ENCODE data around the gene BLID.

The BLID gene

GRCh38 chr11:122115524-122116379 is at the start of gene BLID:
TSS of gene BLID (minus strand) at chr11:122116215. CDS start at chr11:122115922, 293 bp downstream.
- peak; percentile 67 for DNase-seq (ENCODE audit: low read depth)

DNA sequence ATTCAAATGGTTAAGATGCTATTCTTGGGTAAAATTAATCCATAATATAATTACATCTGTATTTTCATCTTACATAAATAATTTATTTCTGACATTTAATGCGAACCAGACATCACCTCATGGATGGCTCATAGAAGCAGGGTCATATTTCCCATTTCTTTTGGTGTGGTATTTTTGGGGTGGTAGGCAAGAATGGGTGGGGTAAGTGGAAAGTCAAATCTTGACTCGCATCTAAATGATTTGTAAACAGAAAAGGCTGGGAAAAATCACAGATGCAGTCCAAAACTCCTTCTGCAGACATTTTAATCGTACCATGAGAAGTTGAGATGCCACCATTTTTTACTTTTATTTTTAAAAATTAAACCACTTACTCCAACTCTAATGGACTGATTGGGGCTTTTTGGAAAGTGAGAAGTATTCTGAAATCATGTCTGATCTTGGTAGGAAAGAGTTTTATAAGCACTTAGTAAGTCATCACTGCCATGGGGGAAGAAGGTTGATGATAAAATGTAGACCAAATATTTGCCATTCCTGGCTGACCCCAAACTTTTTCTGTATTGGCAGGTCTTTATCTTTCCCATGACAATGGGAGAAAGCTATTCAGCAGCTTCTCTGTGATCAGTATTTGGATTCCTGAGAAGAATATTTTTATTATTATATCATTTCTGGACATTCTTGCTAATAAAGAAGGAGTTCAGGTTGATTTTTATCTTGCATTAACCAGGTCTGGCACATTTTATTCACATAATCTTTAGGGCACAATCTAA is 47.2 kb upstream of the BLID start:
- peak; percentile 94 for DNase-seq (ENCODE audit: low read depth)

GRCh38 chr11:122162095-122162494 is 46.1 kb upstream of the BLID start:
- DNase-seq (ENCODE audit: low read depth) = peak; percentile 62

- DNase-seq (ENCODE audit: low read depth) = no peak
Measured at GRCh38 chr11:122160841-122161590, 45.0 kb upstream of the BLID start.

DNA sequence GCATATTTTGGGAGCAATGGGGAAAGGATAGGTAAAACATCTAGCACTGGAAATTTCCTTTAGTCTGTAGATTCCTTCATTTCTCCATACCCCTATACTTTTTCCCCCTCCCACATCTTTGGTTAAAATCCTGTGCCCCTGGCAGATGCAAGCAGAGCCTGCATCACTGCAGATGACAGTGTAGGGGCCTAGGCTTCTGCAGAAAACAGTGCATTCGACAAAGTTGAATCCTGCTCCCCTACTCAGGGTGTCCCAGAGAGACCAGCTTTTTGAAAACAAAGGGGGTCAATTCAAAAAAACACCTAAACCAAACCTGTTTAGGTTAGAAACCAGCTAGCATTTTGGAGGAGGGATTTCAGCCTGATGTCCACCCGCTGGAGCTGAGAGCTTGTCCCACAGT is 43.8 kb upstream of the BLID start:
- DNase-seq (ENCODE audit: low read depth) = no peak

DNA sequence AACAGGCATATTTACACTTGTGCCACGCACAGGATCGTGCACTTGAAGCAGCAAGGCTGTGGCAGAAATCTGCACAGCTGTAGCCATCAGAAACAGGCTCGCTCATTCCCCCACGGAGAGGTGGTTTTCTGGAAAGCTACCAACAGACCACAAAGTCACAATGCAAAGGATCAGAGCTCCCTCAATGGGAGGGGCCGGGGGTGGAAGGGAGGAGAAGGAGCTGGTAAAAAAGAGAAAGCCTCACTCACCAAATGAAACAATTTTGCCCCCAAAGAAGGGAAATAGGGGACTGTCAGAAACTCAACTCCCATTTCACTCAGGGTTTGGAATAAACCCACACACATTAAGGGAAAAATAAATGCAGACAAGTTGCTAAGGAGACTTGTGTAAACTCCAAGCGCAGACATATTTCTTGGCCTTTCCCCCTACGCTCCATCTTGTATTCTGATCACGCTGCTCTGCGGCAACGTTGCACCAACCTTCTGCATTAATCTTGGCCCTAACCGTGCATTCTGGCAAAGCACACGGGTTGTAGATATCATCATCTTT is 43.2 kb upstream of the BLID start:
- DNase-seq (ENCODE audit: low read depth) = peak; percentile 71

DNA sequence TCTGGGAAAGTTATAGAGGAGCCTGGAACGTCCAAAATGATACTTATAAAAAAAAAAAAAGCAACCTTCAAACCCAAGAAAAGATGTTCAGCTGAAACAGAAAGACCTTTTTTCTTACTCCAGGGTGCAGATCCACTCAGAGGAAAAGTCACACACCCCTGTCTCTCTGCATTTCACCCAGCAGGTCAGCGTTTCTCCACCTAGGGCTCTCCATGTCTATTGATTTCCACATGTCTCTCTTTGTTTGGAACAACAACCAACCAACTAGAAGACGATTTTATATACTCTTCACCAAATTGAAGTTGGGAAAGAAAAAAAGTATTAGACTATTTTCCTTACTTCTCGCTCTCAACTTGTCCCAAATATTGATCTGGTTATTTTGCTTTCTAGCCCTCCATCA is 42.2 kb upstream of the BLID start:
- DNase-seq (ENCODE audit: low read depth) = no peak

GRCh38 chr11:122157653-122158161 is 41.7 kb upstream of the BLID start:
- DNase-seq (ENCODE audit: low read depth) = no peak

- DNase-seq (ENCODE audit: low read depth) = no peak
Measured at GRCh38 chr11:122156940-122157382, 40.9 kb upstream of the BLID start.

DNA sequence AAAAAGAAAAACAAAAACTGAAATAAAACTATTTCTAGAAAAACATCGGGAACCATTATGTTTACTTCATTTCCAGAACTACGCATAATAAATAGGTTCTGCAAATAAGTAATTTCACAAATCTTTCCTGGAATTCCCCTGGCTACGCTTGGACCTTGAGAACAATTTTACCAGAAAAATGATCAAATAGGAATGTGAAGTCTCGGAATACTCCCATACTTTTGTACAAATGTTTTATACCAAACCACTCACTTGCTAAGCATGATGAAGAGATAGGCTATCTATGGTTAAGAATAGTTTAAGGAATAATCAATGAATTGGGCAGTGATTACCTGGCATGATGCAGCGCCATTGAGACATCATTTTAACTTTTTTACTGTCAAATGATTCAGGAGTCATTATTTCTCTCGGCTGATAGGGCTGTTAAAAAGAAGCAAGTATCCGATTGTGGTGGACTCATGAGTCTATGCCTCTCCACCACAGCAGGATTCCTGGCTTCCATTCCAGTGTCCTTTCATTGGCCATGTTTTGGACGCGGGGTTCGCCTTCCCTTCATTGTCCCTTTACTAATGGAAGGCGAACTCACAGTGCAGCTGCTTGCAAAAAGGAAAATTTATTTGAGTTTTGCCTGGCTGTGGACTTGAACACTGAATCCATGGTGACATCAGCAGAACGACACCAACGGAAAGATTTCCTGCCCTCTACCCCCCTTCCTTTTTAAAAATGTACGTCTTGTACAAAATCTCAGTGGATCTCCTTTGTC is 39.9 kb upstream of the BLID start:
- DNase-seq (ENCODE audit: low read depth) = no peak

DNA sequence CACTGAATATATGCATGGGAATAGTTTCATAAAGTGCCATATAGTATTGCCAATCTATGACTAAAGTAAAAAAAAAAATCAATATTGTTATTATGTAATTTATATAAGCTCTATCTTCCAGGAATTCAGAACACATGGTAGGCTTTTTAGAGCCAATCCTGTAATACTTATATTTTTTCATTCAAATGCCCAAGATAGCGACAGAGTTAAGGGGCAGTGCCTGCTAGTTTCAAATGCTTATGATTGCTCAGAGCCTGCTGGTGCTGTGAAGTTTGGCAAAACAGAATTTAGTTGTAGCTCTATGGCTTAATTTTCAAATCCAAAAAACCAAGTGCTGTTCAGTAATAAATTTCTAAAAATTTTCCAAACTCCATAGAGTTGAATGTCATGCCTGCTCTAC is 39.0 kb upstream of the BLID start:
- no peak for DNase-seq (ENCODE audit: low read depth)

- DNase-seq (ENCODE audit: low read depth) = no peak
Measured at GRCh38 chr11:122154227-122154626, 38.2 kb upstream of the BLID start.

- no peak for DNase-seq (ENCODE audit: low read depth)
Measured at GRCh38 chr11:122153746-122154145, 37.7 kb upstream of the BLID start.

- DNase-seq (ENCODE audit: low read depth) = no peak
Measured at GRCh38 chr11:122150216-122151124, 34.5 kb upstream of the BLID start.

GRCh38 chr11:122149202-122149601 is 33.2 kb upstream of the BLID start:
- no peak for DNase-seq (ENCODE audit: low read depth)

DNA sequence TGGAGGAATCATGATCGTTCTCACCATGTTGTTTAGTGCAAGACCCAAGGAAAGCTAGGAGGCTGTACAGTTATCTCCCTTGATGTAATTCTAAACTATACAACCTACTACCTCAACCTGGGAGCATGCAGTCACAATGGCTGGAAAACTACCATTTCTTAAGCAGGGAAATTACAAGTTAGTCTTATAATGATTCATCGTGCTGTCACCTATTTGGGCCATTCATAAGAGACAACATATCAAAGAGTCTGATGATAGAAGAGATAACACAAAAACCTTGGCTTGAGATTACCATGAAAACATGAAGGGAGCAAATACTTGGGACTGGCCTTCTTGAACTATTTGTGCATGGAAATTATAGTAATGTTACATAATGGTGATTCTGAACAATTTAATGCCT is 30.5 kb upstream of the BLID start:
- peak; percentile 48 for DNase-seq (ENCODE audit: low read depth)

GRCh38 chr11:122145715-122146274 is 29.8 kb upstream of the BLID start:
- no peak for DNase-seq (ENCODE audit: low read depth)

DNA sequence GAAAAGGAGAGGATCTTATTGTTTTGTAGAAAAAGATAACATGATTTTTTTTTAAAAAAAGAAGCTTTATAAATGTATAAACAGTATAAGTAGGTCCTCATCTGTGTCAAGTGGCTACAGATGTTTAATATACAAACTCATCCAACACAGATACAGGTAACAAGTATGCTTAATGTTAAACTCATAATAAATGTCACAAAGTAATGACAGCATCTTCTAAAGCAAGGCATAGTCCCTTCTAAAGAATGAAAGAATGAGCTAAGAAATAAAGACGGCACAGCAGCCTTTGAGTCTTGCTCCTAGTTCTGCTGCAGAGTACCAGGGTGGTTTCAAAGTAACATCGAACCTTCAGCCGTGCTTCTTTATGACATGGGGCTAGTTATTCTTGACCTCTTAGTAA is 28.7 kb upstream of the BLID start:
- no peak for DNase-seq (ENCODE audit: low read depth)

DNA sequence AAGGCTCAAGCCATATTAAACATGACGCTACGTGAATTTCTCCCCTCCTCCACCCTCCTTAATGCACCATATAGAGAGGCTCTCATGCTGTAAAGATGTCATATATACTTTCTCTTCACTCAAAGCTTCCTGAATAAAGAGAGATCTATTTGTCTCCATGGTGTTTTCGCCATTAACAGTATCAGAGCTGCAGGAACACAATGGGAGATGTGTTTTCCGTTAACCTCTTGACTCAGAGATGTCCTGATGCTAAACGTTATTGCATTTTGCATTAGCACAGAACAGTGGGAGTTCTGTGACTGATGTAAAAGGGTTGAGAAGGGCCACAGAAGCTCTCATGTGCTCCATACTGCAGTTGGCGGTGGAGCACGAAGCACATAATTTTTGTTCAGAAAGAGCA is 25.7 kb upstream of the BLID start:
- no peak for DNase-seq (ENCODE audit: low read depth)

- DNase-seq (ENCODE audit: low read depth) = peak; percentile 92
Measured at GRCh38 chr11:122140500-122140899, 24.5 kb upstream of the BLID start.

All from EH (cell line).